Activated B cell treated with CpG ODN at 0.5 μM for 24 hours (primary cell): ENCODE measurements around the gene RPP38. TPM values are rescaled to one million over a fixed set of nuclear protein-coding genes. Genes with fewer than 3 reads are reported as not detected.

Source experiments
- ATAC-seq: fragments of 200-7000 bp; cut with Tn5 transposase; one replicate; pipeline ENCODE4 v1.10.0; 2021; ENCODE audit warnings: low read depth, mild to moderate bottlenecking, moderate library complexity
- CTCF ChIA-PET: fragments of 350-600 bp; sonication (Branson Sonifier 250); formaldehyde crosslinking; loops from one replicate; lab custom pipeline; 2021; ENCODE audit warnings: antibody characterized with exemption; lab: Charles Lee
- POLR2A ChIA-PET: fragments of 350-600 bp; sonication (Branson Sonifier 250); formaldehyde crosslinking; loops from one replicate; lab custom pipeline; 2021; ENCODE audit warnings: antibody characterized with exemption; lab: Charles Lee
- DNase-seq: peaks from one replicate; pipeline ENCODE4 v3.0.0; 2022
- H3K27ac Mint-ChIP-seq: one replicate; pipeline ENCODE4 v1.8.0; 2020; ENCODE audit warnings: mixed read lengths
- H3K27me3 Mint-ChIP-seq: one replicate; pipeline ENCODE4 v1.8.0; 2021; ENCODE audit warnings: mixed read lengths
- H3K36me3 Mint-ChIP-seq: one replicate; pipeline ENCODE4 v1.8.0; 2021; ENCODE audit warnings: low read depth, mixed read lengths
- H3K4me1 Mint-ChIP-seq: one replicate; pipeline ENCODE4 v1.8.0; 2021; ENCODE audit warnings: mixed read lengths
- H3K4me3 Mint-ChIP-seq: one replicate; pipeline ENCODE4 v1.8.0; 2020; ENCODE audit warnings: mild to moderate bottlenecking, mixed read lengths
- H3K9me3 Mint-ChIP-seq: one replicate; pipeline ENCODE4 v1.8.0; 2020; ENCODE audit warnings: mixed read lengths
- CTCF ChIP-seq: fragments of 200-600 bp; IDR thresholded peaks from one replicate; pipeline ENCODE4 v1.8.0; 2022; ENCODE audit warnings: antibody characterized with exemption, mild to moderate bottlenecking
- intact Hi-C: fragments of 100-400 bp; cut with micrococcal nuclease; formaldehyde crosslinking; loops from one replicate; pipeline ENCODE4 v1.15.1; 2024
- total RNA-seq: library from RNA; stranded (reverse); gene quantifications from 2 replicates; pipeline ENCODE4 v1.2.3, GENCODE V29; 2022

The RPP38 gene
- total RNA-seq, 1 donor from 2014 or later = 27.9 TPM

- H3K4me3 Mint-ChIP-seq = no peak overlapping the region
- no peaks in the 10 kb centered on the region for H3K9me3 Mint-ChIP-seq
- CTCF ChIA-PET = interaction anchor here (1.0 kb wide), 1 partner anchor 19 kb away, joined by 3 read pairs; no protein-coding TSS in a partner anchor
- POLR2A ChIA-PET = no interaction called here
- H3K4me1 Mint-ChIP-seq = peaks cover 4% of the 10 kb centered on the region
- DNase-seq (no peak), ATAC-seq (no peak)
- no peak overlapping the region for H3K27ac Mint-ChIP-seq
- no peaks in the 10 kb centered on the region for H3K36me3 Mint-ChIP-seq
- no peaks in the 10 kb centered on the region for H3K27me3 Mint-ChIP-seq
- TF ChIP-seq CTCF = no peak
- intact Hi-C loops = no loop called here
These were observed 50.6 kb downstream of the RPP38 start for GRCh38 chr10:15147594-15148392.

GRCh38 chr10:15149042-15149771 is 52.1 kb downstream of the RPP38 start:
- ATAC-seq = no peak
- ChIA-PET CTCF (no interaction called here), POLR2A (interaction anchor here (1.9 kb wide), 1 partner anchor 10 kb away, joined by 4 read pairs; no protein-coding TSS in a partner anchor)
- no peak for DNase-seq
- Mint-ChIP-seq H3K27ac (no peak overlapping the region), H3K4me1 (peaks cover 2% of the 10 kb centered on the region), H3K4me3 (no peak overlapping the region), H3K27me3 (no peaks in the 10 kb centered on the region), H3K9me3 (no peaks in the 10 kb centered on the region), H3K36me3 (no peaks in the 10 kb centered on the region)
- no peak for TF ChIP-seq CTCF
- intact Hi-C loops = no loop called here

- Mint-ChIP-seq H3K4me3 (no peak overlapping the region), H3K4me1 (peaks cover 2% of the 10 kb centered on the region), H3K36me3 (no peaks in the 10 kb centered on the region), H3K27ac (no peak overlapping the region), H3K9me3 (no peaks in the 10 kb centered on the region), H3K27me3 (no peaks in the 10 kb centered on the region)
- ATAC-seq = no peak
- TF ChIP-seq CTCF = no peak
- intact Hi-C loops = no loop called here
- DNase-seq = no peak
- ChIA-PET CTCF (no interaction called here), POLR2A (no interaction called here)
These were observed 53.4 kb downstream of the RPP38 start for GRCh38 chr10:15150563-15150962.

- TF ChIP-seq CTCF = no peak
- Mint-ChIP-seq H3K4me3 (no peak overlapping the region), H3K4me1 (peaks cover 2% of the 10 kb centered on the region), H3K9me3 (no peaks in the 10 kb centered on the region), H3K27me3 (no peaks in the 10 kb centered on the region), H3K36me3 (no peaks in the 10 kb centered on the region), H3K27ac (no peak overlapping the region)
- intact Hi-C loops = no loop called here
- no peak for ATAC-seq
- CTCF ChIA-PET = no interaction called here
- DNase-seq = no peak
- POLR2A ChIA-PET = interaction anchor here (0.5 kb wide), 1 partner anchor 27 kb away, joined by 3 read pairs; no protein-coding TSS in a partner anchor
These were observed 55.4 kb downstream of the RPP38 start for GRCh38 chr10:15152556-15152955.

Other genes starting within 250 kb of the RPP38 start
- gene SUV39H2, start 218.5 kb upstream of the RPP38 start, total RNA-seq = 7.4 and 8.1 TPM in 2 replicates
- gene DCLRE1C, start 143.3 kb upstream of the RPP38 start, total RNA-seq = 38.0 and 43.8 TPM in 2 replicates
- gene MEIG1, start 138.0 kb upstream of the RPP38 start, total RNA-seq = 0.49 and 0.54 TPM in 2 replicates
- not detected in 2 replicates for gene OLAH, start 53.4 kb upstream of the RPP38 start, total RNA-seq
- gene ACBD7, start 8.6 kb upstream of the RPP38 start, total RNA-seq = not detected in 2 replicates
- gene NMT2, start 71.3 kb downstream of the RPP38 start, total RNA-seq = 9.7 and 11.2 TPM in 2 replicates